Sigmoid colon (tissue), 7 donors: ENCODE data around the gene AHSP. TPM values are rescaled to one million over a fixed set of nuclear protein-coding genes. Genes with fewer than 3 reads are reported as not detected.

ENCODE experiments used
- DNase-seq: peaks from one replicate; pipeline ENCODE4 v3.0.0-alpha.2; 2019
- H3K27ac ChIP-seq, 4 donors: fragments of 200-600 bp; sonication (generic); one replicate each; pipeline ENCODE4 v1.5.1; 2016 to 2019; ENCODE audit warnings: mild to moderate bottlenecking in 1 of 4
- H3K27me3 ChIP-seq, 3 donors: fragments of 200-600 bp; sonication (generic); one replicate each; pipeline ENCODE4 v1.5.1; 2019; ENCODE audit warnings: mild to moderate bottlenecking in 1 of 3
- H3K36me3 ChIP-seq, 4 donors: fragments of 200-600 bp; sonication (generic); one replicate each; pipeline ENCODE4 v1.5.1; 2016 to 2019
- H3K4me1 ChIP-seq, 4 donors: fragments of 200-600 bp; sonication (generic); one replicate each; pipeline ENCODE4 v1.5.1; 2017 to 2019
- H3K4me3 ChIP-seq, 4 donors: fragments of 200-600 bp; sonication (generic); one replicate each; pipeline ENCODE4 v1.5.1; 2017 to 2019; ENCODE audit warnings: mild to moderate bottlenecking in 2 of 4, moderate library complexity in 1 of 4
- H3K9me3 ChIP-seq, 4 donors: fragments of 200-600 bp in 3 of 4; sonication (generic) in 3 of 4; one replicate each; pipeline versions ENCODE4 v1.5.1 to v1.6.1; 2013 to 2019
- CTCF ChIP-seq, 4 experiments: fragments of 450-650 bp in 3 of 4; fragments of 200-600 bp in 1 of 4; IDR thresholded peaks; one replicate each; pipeline ENCODE4 v1.5.1; 2016 to 2019; ENCODE audit warnings: antibody characterized with exemption in 4 of 4, mild to moderate bottlenecking in 3 of 4, moderate library complexity in 2 of 4
- EP300 ChIP-seq, 4 donors: sonication (generic); formaldehyde crosslinking; IDR thresholded peaks; one replicate each; pipeline ENCODE4 v1.6.1; 2017; ENCODE audit warnings: antibody characterized with exemption in 4 of 4
- POLR2A ChIP-seq, 2 donors: fragments of 450-650 bp; IDR thresholded peaks; one replicate each; pipeline ENCODE4 v1.6.1; 2016; ENCODE audit warnings: antibody characterized with exemption in 2 of 2, mild to moderate bottlenecking in 2 of 2, moderate library complexity in 2 of 2
- POLR2AphosphoS5 ChIP-seq, 4 donors: sonication (generic); formaldehyde crosslinking; IDR thresholded peaks; one replicate each; pipeline ENCODE4 v1.6.1; 2017; ENCODE audit warnings: antibody characterized with exemption in 4 of 4
- WGBS, 2 donors: extraction: QIAGEN DNeasy Blood & Tissue Kit; methylation state at CpG; one replicate each; pipeline ENCODE4 v1.1.7; 2013; 5-methylcytosine and 5-hydroxymethylcytosine counted together
- intact Hi-C: fragments of 100-400 bp; cut with DNase I; formaldehyde crosslinking; loops from one replicate; pipeline ENCODE4 v1.15.1; 2023
- polyA plus RNA-seq, 3 donors: library from polyadenylated mRNA; stranded (reverse); fragments of 200-250 nt; gene quantifications; one replicate each; pipeline ENCODE4 v1.2.3, GENCODE V29; 2013
- total RNA-seq, 4 donors: library from RNA; depleted of rRNA; stranded (reverse); fragments of >200 nt; gene quantifications; one replicate each; pipeline ENCODE4 v1.1.0, GENCODE V29; 2016
- donor health status: healthy with polysubstance abuse.
- donor health status: Bipolar disorder and iron deficiency.
- donor health status: healthy.

The AHSP gene
- total and polyA plus RNA-seq, 7 donors = not detected

GRCh38 chr16:31507929-31508705 is 19.6 kb upstream of the AHSP start, which contains the start of gene RUSF1:
RUSF1 (minus strand) TSS chr16:31508391; CDS start chr16:31508373, 18 bp downstream.
- Histone ChIP-seq H3K4me1 (peaks cover 0 to 42% (median 31%) of the 10 kb centered on the region in 4 donors), H3K27me3 (no peaks in the 10 kb centered on the region), H3K27ac (peak within 1 kb of the TSS; percentile 92 to 97 (median 94)), H3K4me3 (peak within 1 kb of the TSS; percentile 75 to 97 (median 92)), H3K36me3 (peaks cover 0 to 9% (median 0%) of the 10 kb centered on the region in 4 donors), H3K9me3 (no peaks in the 10 kb centered on the region)
- 0% methylated on average over 65 of the region's 65 CpGs for WGBS, 2 donors
- intact Hi-C loops = loop anchor here (1.0 to 10.0 kb wide), 3 partner anchors 35 to 367 kb away; partner anchors contain the start of genes ARMC5, TGFB1I1 and ZNF267
- no peak for TF ChIP-seq CTCF (IDR thresholded peaks at IDR 0.05)
- TF ChIP-seq POLR2A (IDR thresholded peaks at IDR 0.05) = peak; percentile 91
- TF ChIP-seq EP300 (IDR thresholded peaks at IDR 0.05) = peak in 1 of 4 donors; percentile 61
- peak; percentile 92 to 97 (median 96) for TF ChIP-seq POLR2AphosphoS5 (IDR thresholded peaks at IDR 0.05)
- peak; percentile 95 for DNase-seq

GRCh38 chr16:31508706-31509195 is 18.9 kb upstream of the AHSP start:
- H3K4me1 ChIP-seq = peaks cover 0 to 39% (median 29%) of the 10 kb centered on the region in 4 donors

GRCh38 chr16:31513126-31513525 is 14.6 kb upstream of the AHSP start:
- DNase-seq = no peak
- intact Hi-C loops = no loop called here
- TF ChIP-seq POLR2AphosphoS5 (IDR thresholded peaks at IDR 0.05) (no peak), POLR2A (IDR thresholded peaks at IDR 0.05) (no peak), EP300 (IDR thresholded peaks at IDR 0.05) (no peak), CTCF (IDR thresholded peaks at IDR 0.05) (no peak)
- no peaks in the 10 kb centered on the region for H3K9me3 ChIP-seq
- H3K4me1 ChIP-seq = peaks cover 0 to 14% (median 11%) of the 10 kb centered on the region in 4 donors
- H3K27ac ChIP-seq = no peak overlapping the region
- H3K27me3 ChIP-seq = no peaks in the 10 kb centered on the region
- H3K36me3 ChIP-seq = no peaks in the 10 kb centered on the region
- WGBS, 2 donors = 71 to 79% methylated on average over 6 of the region's 6 CpGs
- no peak overlapping the region for H3K4me3 ChIP-seq

More at GRCh38 chr16:31508706-31509195, 18.9 kb upstream of the AHSP start:
- no peaks in the 10 kb centered on the region for H3K27me3 ChIP-seq
- H3K27ac ChIP-seq = peak overlapping the region; percentile 92 to 97 (median 94)
- peak overlapping the region; percentile 75 to 97 (median 92) for H3K4me3 ChIP-seq
- DNase-seq = no peak
- peaks cover 0 to 9% (median 0%) of the 10 kb centered on the region in 4 donors for H3K36me3 ChIP-seq
- intact Hi-C loops = loop anchor here (1.0 to 10.0 kb wide), 3 partner anchors 36 to 366 kb away; partner anchors contain the start of genes ARMC5, TGFB1I1 and ZNF267
- TF ChIP-seq EP300 (IDR thresholded peaks at IDR 0.05) = no peak
- no peak for TF ChIP-seq POLR2AphosphoS5 (IDR thresholded peaks at IDR 0.05)
- no peak for TF ChIP-seq CTCF (IDR thresholded peaks at IDR 0.05)
- TF ChIP-seq POLR2A (IDR thresholded peaks at IDR 0.05) = no peak
- 14 to 15% methylated on average over 6 of the region's 6 CpGs for WGBS, 2 donors
- H3K9me3 ChIP-seq = no peaks in the 10 kb centered on the region

GRCh38 chr16:31513884-31514283 is 13.8 kb upstream of the AHSP start:
- intact Hi-C loops = no loop called here
- TF ChIP-seq CTCF (IDR thresholded peaks at IDR 0.05) (no peak), EP300 (IDR thresholded peaks at IDR 0.05) (no peak), POLR2A (IDR thresholded peaks at IDR 0.05) (no peak), POLR2AphosphoS5 (IDR thresholded peaks at IDR 0.05) (no peak)

More at GRCh38 chr16:31513884-31514283, 13.8 kb upstream of the AHSP start:
- no peaks in the 10 kb centered on the region for H3K36me3 ChIP-seq
- H3K9me3 ChIP-seq = no peaks in the 10 kb centered on the region
- no peak overlapping the region for H3K27ac ChIP-seq
- H3K27me3 ChIP-seq = no peaks in the 10 kb centered on the region
- DNase-seq = no peak
- H3K4me1 ChIP-seq = peaks cover 0 to 14% (median 11%) of the 10 kb centered on the region in 4 donors
- H3K4me3 ChIP-seq = no peak overlapping the region
